Testis (tissue), 5 donors: ENCODE data around the gene FBXO7. TPM values are rescaled to one million over a fixed set of nuclear protein-coding genes. Genes with fewer than 3 reads are reported as not detected.
A peak's percentile ranks its signal among the peaks of the same experiment; 100 is the strongest.

Experiments used
- DNase-seq: peaks from one replicate; pipeline ENCODE4 v3.0.0-alpha.2; 2019
- H3K27ac ChIP-seq, 2 donors: fragments of 200-600 bp; sonication (generic); one replicate each; pipeline ENCODE4 v1.5.1; 2019
- H3K27me3 ChIP-seq: fragments of 200-600 bp; sonication (generic); one replicate; pipeline ENCODE4 v1.5.1; 2019
- H3K36me3 ChIP-seq: fragments of 200-600 bp; sonication (generic); one replicate; pipeline ENCODE4 v1.5.1; 2017; ENCODE audit warnings: low read depth; ENCODE audit errors: missing control alignments
- H3K4me1 ChIP-seq: fragments of 200-600 bp; sonication (generic); one replicate; pipeline ENCODE4 v1.5.1; 2019
- H3K4me3 ChIP-seq, 2 donors: fragments of 200-600 bp; sonication (generic); one replicate each; pipeline ENCODE4 v1.5.1; 2017 to 2019
- H3K9me3 ChIP-seq: fragments of 200-600 bp; sonication (generic); one replicate; pipeline ENCODE4 v1.5.1; 2017
- CTCF ChIP-seq, 3 experiments: fragments of 450-650 bp in 2 of 3; fragments of 200-600 bp in 1 of 3; sonication (generic) in 1 of 3; IDR thresholded peaks; one replicate each; pipeline ENCODE4 v1.5.1; 2016 to 2019; ENCODE audit warnings: antibody characterized with exemption in 3 of 3, mild to moderate bottlenecking in 2 of 3, moderate library complexity in 1 of 3
- POLR2A ChIP-seq: fragments of 450-650 bp; IDR thresholded peaks from one replicate; pipeline ENCODE4 v1.6.1; 2017; ENCODE audit warnings: antibody characterized with exemption, mild to moderate bottlenecking, moderate library complexity
- WGBS, 2 donors: methylation state at CpG; one replicate each; pipeline ENCODE4 v1.1.5; 2018; 5-methylcytosine and 5-hydroxymethylcytosine counted together
- intact Hi-C: fragments of 100-400 bp; cut with DNase I; formaldehyde crosslinking; loops from one replicate; pipeline ENCODE4 v1.15.1; 2023; ENCODE audit warnings: low total_unique reads
- long read RNA-seq, 2 donors: transcript quantifications; one replicate each; lab custom pipeline, GENCODE V29; 2026
- polyA plus RNA-seq: library from polyadenylated mRNA; stranded (reverse); fragments of 350-450 nt; fragmentation: Illumina TruSeq; extraction: RNeasy Lipid Tissue Mini Kit (QIAGEN cat#74804); gene quantifications from one replicate; pipeline ENCODE4 v1.2.3, GENCODE V29; 2014; ENCODE audit warnings: low read depth, low replicate concordance; ENCODE audit not compliant: insufficient read depth
- total RNA-seq, 2 donors: library from RNA; depleted of rRNA; stranded (reverse); fragments of >200 nt; gene quantifications; one replicate each; pipeline ENCODE4 v1.2.3, GENCODE V29; 2016

Gene FBXO7
- total RNA-seq (100 to 1,000 TPM; 184 to 203 TPM), polyA plus RNA-seq (270 TPM)
- long read RNA-seq, donor 1, transcript FBXO7-201 (9 exons, 2,195 nt) = major isoform, 37 of 63 reads
- long read RNA-seq, donor 1, transcript FBXO7-202 (9 exons, 1,888 nt) = minor isoform, 5 of 63 reads
- long read RNA-seq, donor 1, partial matches to known transcripts = 14 of 63 reads
- long read RNA-seq, donor 1, other reads (novel, unspliced or antisense) = 0 of 63 reads
- long read RNA-seq, donor 2, transcript FBXO7-204 (9 exons, 1,921 nt) = minor isoform, 7 of 61 reads
- long read RNA-seq, donor 2, transcript FBXO7-201 (9 exons, 2,195 nt) = major isoform, 33 of 61 reads
- long read RNA-seq, donor 2, partial matches to known transcripts = 19 of 61 reads
- long read RNA-seq, donor 2, other reads (novel, unspliced or antisense) = 0 of 61 reads

- Histone ChIP-seq H3K9me3 (no peaks in the 10 kb centered on the region), H3K27me3 (no peaks in the 10 kb centered on the region), H3K27ac (peak within 1 kb of the TSS; percentile 98 to 100), H3K4me1 (peaks cover 19% of the 10 kb centered on the region), H3K36me3 (no peaks in the 10 kb centered on the region), H3K4me3 (peak within 1 kb of the TSS; percentile 96 to 100)
- 0 to 1% methylated on average over 8 to 89 of the region's 92 CpGs for WGBS, 2 donors
- peak; percentile 94 for DNase-seq
- intact Hi-C loops = no loop called here
- TF ChIP-seq POLR2A = peak; percentile 27
- peak in 2 of 3 experiments; percentile 21 to 34 for TF ChIP-seq CTCF (IDR thresholded peaks at IDR 0.05)
Measured at GRCh38 chr22:32474635-32475467, at the start of gene FBXO7. Gene FBXO7, plus strand, starts transcription at chr22:32474811. Its CDS starts 192 bp downstream, at chr22:32475003.

GRCh38 chr22:32426881-32427280, 47.7 kb upstream of the FBXO7 start:
- DNase-seq = no peak
- intact Hi-C loops = no loop called here
- TF ChIP-seq CTCF (IDR thresholded peaks at IDR 0.05) (no peak), POLR2A (no peak)
- Histone ChIP-seq H3K9me3 (no peaks in the 10 kb centered on the region), H3K36me3 (no peaks in the 10 kb centered on the region), H3K4me1 (no peaks in the 10 kb centered on the region), H3K27ac (no peak overlapping the region), H3K27me3 (no peaks in the 10 kb centered on the region), H3K4me3 (no peak overlapping the region)
- 82 to 85% methylated on average over 4 of the region's 4 CpGs for WGBS, 2 donors

- H3K9me3 ChIP-seq = no peaks in the 10 kb centered on the region
- no peak for DNase-seq
- no peaks in the 10 kb centered on the region for H3K4me1 ChIP-seq
- no peak overlapping the region for H3K27ac ChIP-seq
- H3K27me3 ChIP-seq = no peaks in the 10 kb centered on the region
- no peak overlapping the region for H3K4me3 ChIP-seq
- intact Hi-C loops = no loop called here
- no peaks in the 10 kb centered on the region for H3K36me3 ChIP-seq
- WGBS, 2 donors = 86% methylated on average over 1 of the region's 1 CpG
- TF ChIP-seq POLR2A (no peak), CTCF (IDR thresholded peaks at IDR 0.05) (no peak)
Measured at GRCh38 chr22:32430352-32430751, 44.3 kb upstream of the FBXO7 start.

GRCh38 chr22:32444068-32444467, 30.5 kb upstream of the FBXO7 start:
- H3K4me1 ChIP-seq = no peaks in the 10 kb centered on the region
- no peak overlapping the region for H3K27ac ChIP-seq
- DNase-seq = peak; percentile 14
- no peaks in the 10 kb centered on the region for H3K36me3 ChIP-seq
- intact Hi-C loops = no loop called here
- TF ChIP-seq POLR2A = no peak
- TF ChIP-seq CTCF (IDR thresholded peaks at IDR 0.05) = no peak
- H3K4me3 ChIP-seq = no peak overlapping the region
- no peaks in the 10 kb centered on the region for H3K9me3 ChIP-seq
- no peaks in the 10 kb centered on the region for H3K27me3 ChIP-seq
- WGBS, 2 donors = 59% methylated on average over 6 of the region's 6 CpGs
